GM12878 (cell line): Measurements from ENCODE around the gene ABCF1.

Source experiments
- EP300 ChIP-seq, 2 experiments: fragments of 150-350 bp in 1 of 2; IDR thresholded peaks; 2 replicates each; pipeline ENCODE4 v1.6.1; 2011 to 2012; ENCODE audit warnings: low read depth in 2 of 2, low read length in 2 of 2, borderline replicate concordance in 1 of 2, improper control_type of control experiment in 1 of 2, inconsistent platforms in 1 of 2; ENCODE audit not compliant: control insufficient read depth in 1 of 2
- ZZZ3 ChIP-seq: IDR thresholded peaks from 2 replicates; pipeline ENCODE4 v1.6.1; 2011; ENCODE audit warnings: low read depth; ENCODE audit not compliant: control insufficient read depth, insufficient read length
- TF ChIP-seq, protein P1 (sequence below): IDR thresholded peaks from 2 replicates; pipeline ENCODE4 v1.6.1; 2012; ENCODE audit warnings: low read depth, low read length, improper control_type of control experiment

DNA sequence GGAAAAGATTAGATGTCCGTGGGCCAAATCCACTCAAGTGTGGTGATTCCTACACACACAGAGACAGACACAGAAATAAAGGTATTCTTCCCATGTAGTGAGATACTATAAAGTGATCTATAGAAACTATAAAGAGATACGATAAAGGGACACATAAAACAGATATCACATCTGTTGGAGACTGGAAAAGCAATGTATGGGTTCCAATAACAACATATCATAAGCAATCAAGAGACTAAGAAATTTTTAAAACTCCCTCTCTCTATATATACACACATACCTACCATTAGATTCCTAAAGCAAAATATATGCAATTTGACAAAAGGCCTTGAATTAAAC lies 40.6 kb downstream of the ABCF1 start:
- TF ChIP-seq ZZZ3, result no peak
- TF ChIP-seq, protein P1, sequence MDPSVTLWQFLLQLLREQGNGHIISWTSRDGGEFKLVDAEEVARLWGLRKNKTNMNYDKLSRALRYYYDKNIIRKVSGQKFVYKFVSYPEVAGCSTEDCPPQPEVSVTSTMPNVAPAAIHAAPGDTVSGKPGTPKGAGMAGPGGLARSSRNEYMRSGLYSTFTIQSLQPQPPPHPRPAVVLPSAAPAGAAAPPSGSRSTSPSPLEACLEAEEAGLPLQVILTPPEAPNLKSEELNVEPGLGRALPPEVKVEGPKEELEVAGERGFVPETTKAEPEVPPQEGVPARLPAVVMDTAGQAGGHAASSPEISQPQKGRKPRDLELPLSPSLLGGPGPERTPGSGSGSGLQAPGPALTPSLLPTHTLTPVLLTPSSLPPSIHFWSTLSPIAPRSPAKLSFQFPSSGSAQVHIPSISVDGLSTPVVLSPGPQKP, result no peak
- no peak for TF ChIP-seq EP300 (IDR thresholded peaks at IDR 0.05; ENCODE audit: borderline replicate concordance in 1 of 2, control insufficient read depth in 1 of 2, low read depth in 2 of 2, low read length in 2 of 2)
